Thyroid gland (tissue), 4 donors: Measurements from ENCODE around the gene CDCA8.

ENCODE experiments used
- POLR2A ChIP-seq, 2 donors: fragments of 450-650 bp; IDR thresholded peaks; one replicate each; pipeline ENCODE4 v1.6.1; 2017; ENCODE audit warnings: antibody characterized with exemption in 2 of 2, mild to moderate bottlenecking in 2 of 2, moderate library complexity in 1 of 2
- TF ChIP-seq, protein P1 (sequence below), 6 experiments: fragments of 200-600 bp in 3 of 6; fragments of 450-650 bp in 3 of 6; sonication (generic) in 3 of 6; IDR thresholded peaks; one replicate each; pipeline ENCODE4 v1.5.1; 2016 to 2019; ENCODE audit warnings: antibody characterized with exemption in 6 of 6, mild to moderate bottlenecking in 2 of 6, inconsistent platforms in 1 of 6, moderate library complexity in 1 of 6

DNA sequence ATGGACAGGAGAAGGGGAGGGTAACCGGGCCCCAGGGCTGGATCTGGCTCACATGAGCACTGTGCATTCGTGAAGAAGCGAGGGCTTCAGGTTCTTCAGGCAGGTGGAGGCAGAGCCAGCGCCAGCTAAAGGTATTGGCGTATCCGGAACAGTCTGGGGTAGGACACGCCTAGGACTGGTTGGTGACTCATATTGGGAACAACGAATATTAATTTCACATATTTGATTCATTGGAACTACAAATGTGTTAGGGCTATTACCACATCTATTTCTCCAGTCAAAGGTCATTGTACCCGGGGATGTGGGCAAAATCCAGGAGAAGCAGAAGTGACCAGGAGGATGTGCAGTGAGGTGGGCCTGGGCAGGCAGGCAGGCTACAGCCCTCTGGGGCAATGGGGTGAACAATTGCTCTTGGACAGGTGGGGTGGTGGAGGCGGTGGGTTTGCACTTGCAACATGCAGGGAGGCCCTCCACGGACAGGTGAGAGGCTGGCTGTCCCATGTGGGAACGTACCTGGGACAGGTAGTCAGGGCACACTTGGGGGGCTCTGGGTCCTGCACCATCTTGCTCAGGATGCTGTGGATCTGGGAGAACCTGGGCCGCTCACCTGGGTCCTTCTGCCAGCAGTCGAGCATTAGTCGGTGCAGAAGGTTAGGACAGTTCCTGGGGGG is 26.7 kb downstream of the CDCA8 start:
- no peak for TF ChIP-seq POLR2A (IDR thresholded peaks at IDR 0.05)
- TF ChIP-seq, protein P1, sequence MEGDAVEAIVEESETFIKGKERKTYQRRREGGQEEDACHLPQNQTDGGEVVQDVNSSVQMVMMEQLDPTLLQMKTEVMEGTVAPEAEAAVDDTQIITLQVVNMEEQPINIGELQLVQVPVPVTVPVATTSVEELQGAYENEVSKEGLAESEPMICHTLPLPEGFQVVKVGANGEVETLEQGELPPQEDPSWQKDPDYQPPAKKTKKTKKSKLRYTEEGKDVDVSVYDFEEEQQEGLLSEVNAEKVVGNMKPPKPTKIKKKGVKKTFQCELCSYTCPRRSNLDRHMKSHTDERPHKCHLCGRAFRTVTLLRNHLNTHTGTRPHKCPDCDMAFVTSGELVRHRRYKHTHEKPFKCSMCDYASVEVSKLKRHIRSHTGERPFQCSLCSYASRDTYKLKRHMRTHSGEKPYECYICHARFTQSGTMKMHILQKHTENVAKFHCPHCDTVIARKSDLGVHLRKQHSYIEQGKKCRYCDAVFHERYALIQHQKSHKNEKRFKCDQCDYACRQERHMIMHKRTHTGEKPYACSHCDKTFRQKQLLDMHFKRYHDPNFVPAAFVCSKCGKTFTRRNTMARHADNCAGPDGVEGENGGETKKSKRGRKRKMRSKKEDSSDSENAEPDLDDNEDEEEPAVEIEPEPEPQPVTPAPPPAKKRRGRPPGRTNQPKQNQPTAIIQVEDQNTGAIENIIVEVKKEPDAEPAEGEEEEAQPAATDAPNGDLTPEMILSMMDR (IDR thresholded peaks at IDR 0.05), result no peak
